Natural killer cell (primary cell): ENCODE results near the gene FOXA2. TPM values are rescaled to one million over a fixed set of nuclear protein-coding genes. Genes with fewer than 3 reads are reported as not detected.

Experiments used
- ATAC-seq, 3 donors: fragments of 150-1000 bp in 2 of 3; fragments of 200-7000 bp in 1 of 3; cut with Tn5 transposase; 1 replicate in 1 of 3; 2 replicates in 2 of 3; pipeline ENCODE4 v1.10.0; 2021; ENCODE audit warnings: mild to moderate bottlenecking in 2 of 3, moderate library complexity in 2 of 3
- DNase-seq, 2 donors: peaks; one replicate each; pipeline versions ENCODE4 v3.0.0 to v3.0.0-alpha.2; 2013 to 2021; ENCODE audit warnings: mixed read lengths in 1 of 2
- H3K27ac ChIP-seq: one replicate; pipeline ENCODE4 v1.5.1; 2013; ENCODE audit warnings: mild to moderate bottlenecking, low read length
- H3K27me3 ChIP-seq: one replicate; pipeline ENCODE4 v1.6.1; 2013; ENCODE audit warnings: low read length; ENCODE audit not compliant: control insufficient read depth, insufficient read depth
- H3K36me3 ChIP-seq: one replicate; pipeline ENCODE4 v1.6.1; 2013; ENCODE audit warnings: low read length; ENCODE audit not compliant: control insufficient read depth, insufficient read depth
- H3K4me1 ChIP-seq: one replicate; pipeline ENCODE4 v1.6.1; 2013; ENCODE audit warnings: low read length; ENCODE audit not compliant: control insufficient read depth, insufficient read depth
- H3K4me3 ChIP-seq: one replicate; pipeline ENCODE4 v1.5.1; 2013; ENCODE audit warnings: low read length
- H3K9me3 ChIP-seq: one replicate; pipeline ENCODE4 v1.6.1; 2013; ENCODE audit warnings: low read length; ENCODE audit not compliant: control insufficient read depth, insufficient read depth
- H3K27ac Mint-ChIP-seq, 2 donors: one replicate each; pipeline ENCODE4 v1.8.0; 2022; ENCODE audit warnings: mild to moderate bottlenecking in 2 of 2, mixed read lengths in 2 of 2, moderate library complexity in 1 of 2
- H3K27me3 Mint-ChIP-seq, 2 donors: one replicate each; pipeline ENCODE4 v1.8.0; 2022; ENCODE audit warnings: low read depth in 2 of 2, mixed read lengths in 2 of 2
- H3K36me3 Mint-ChIP-seq: one replicate; pipeline ENCODE4 v1.8.0; 2022; ENCODE audit warnings: mixed read lengths
- H3K4me1 Mint-ChIP-seq, 2 donors: one replicate each; pipeline ENCODE4 v1.8.0; 2022; ENCODE audit warnings: mixed read lengths in 2 of 2
- H3K4me3 Mint-ChIP-seq: one replicate; pipeline ENCODE4 v1.8.0; 2022; ENCODE audit warnings: mild to moderate bottlenecking, moderate library complexity, mixed read lengths
- H3K9me3 Mint-ChIP-seq, 2 donors: one replicate each; pipeline ENCODE4 v1.8.0; 2022; ENCODE audit warnings: mixed read lengths in 2 of 2
- CTCF ChIP-seq: fragments of 200-600 bp; IDR thresholded peaks from one replicate; pipeline ENCODE4 v1.8.0; 2022; ENCODE audit warnings: antibody characterized with exemption
- WGBS: methylation state at CpG from one replicate; pipeline ENCODE4 v1.1.7; 2013; ENCODE audit warnings: missing lambda C conversion rate; ENCODE audit not compliant: insufficient coverage; 5-methylcytosine and 5-hydroxymethylcytosine counted together
- intact Hi-C: fragments of 100-400 bp; cut with micrococcal nuclease; formaldehyde crosslinking; loops from one replicate; pipeline ENCODE4 v1.14.2; 2022
- total RNA-seq, 4 donors: library from RNA; stranded (reverse); fragments of 120-200 nt in 1 of 4; gene quantifications; one replicate each; pipeline versions ENCODE4 v1.2.3 to v1.2.4, GENCODE V29; 2013 to 2022

Gene FOXA2
- total RNA-seq, 3 donors from 2014 or later (not counting 1 experiment from before 2014, with no cell fraction given), result not detected

DNA sequence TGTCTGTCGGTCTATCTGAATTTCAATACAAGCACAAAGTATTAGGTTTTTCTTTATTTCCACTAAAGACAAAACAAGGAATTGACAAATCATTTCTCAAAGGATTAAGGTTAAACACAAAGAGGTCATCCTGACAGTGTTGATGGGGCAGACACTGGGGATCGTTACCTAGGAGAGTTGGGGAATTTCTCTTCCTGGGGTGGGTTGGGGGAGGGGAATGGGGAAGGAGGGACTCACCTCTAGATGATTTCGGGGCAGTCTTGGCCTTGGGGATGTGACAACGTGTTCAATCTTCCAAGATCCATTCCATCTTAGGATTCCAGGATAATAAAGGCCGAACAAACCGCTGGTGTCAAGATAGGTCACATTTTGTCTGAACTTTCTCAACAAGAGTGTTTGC is 35.4 kb upstream of the FOXA2 start:
- no peak for TF ChIP-seq CTCF
- Mint-ChIP-seq H3K9me3 (no peaks in the 10 kb centered on the region), H3K4me1 (no peaks in the 10 kb centered on the region), H3K27me3 (peaks cover 6 to 12% of the 10 kb centered on the region in 2 donors), H3K27ac (no peak overlapping the region), H3K36me3 (no peaks in the 10 kb centered on the region), H3K4me3 (no peak overlapping the region)
- ATAC-seq (no peak), DNase-seq (no peak)
- Histone ChIP-seq H3K4me1 (no peaks in the 10 kb centered on the region), H3K36me3 (no peaks in the 10 kb centered on the region), H3K27ac (no peak overlapping the region), H3K9me3 (no peaks in the 10 kb centered on the region), H3K4me3 (no peak overlapping the region), H3K27me3 (no peaks in the 10 kb centered on the region)
- intact Hi-C loops, result no loop called here
- WGBS, result 73% methylated on average over 5 of the region's 6 CpGs

DNA sequence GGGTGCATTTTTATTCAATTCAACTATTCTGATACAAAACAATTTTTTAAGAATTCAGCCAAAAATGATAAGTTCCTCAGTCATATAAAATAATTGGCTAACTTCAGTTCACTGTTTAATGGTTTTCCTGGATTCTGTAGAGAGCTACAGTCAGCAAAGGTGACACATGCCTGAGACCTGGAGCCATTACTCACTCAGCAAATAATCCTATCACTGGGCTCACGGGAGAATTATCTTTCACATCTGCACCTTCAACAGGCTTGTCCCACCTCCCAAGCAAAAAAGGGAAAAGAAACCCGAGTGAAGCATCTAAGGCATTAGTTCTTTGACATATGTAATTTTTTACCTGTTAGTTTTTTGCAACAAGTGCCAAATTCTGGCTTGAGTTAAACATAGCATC is 34.9 kb upstream of the FOXA2 start:
- Mint-ChIP-seq H3K27me3 (peaks cover 9 to 17% of the 10 kb centered on the region in 2 donors), H3K4me1 (no peaks in the 10 kb centered on the region), H3K9me3 (no peaks in the 10 kb centered on the region), H3K36me3 (no peaks in the 10 kb centered on the region), H3K27ac (no peak overlapping the region), H3K4me3 (no peak overlapping the region)
- H3K9me3 ChIP-seq, result no peaks in the 10 kb centered on the region
- H3K27me3 ChIP-seq, result no peaks in the 10 kb centered on the region
- H3K27ac ChIP-seq, result no peak overlapping the region
- H3K4me3 ChIP-seq, result no peak overlapping the region
- H3K36me3 ChIP-seq, result no peaks in the 10 kb centered on the region
- H3K4me1 ChIP-seq, result no peaks in the 10 kb centered on the region
- DNase-seq (no peak), ATAC-seq (no peak)
- TF ChIP-seq CTCF, result no peak
- 89% methylated on average over 2 of the region's 2 CpGs for WGBS
- intact Hi-C loops, result no loop called here

GRCh38 chr20:22617160-22617559 is 32.8 kb upstream of the FOXA2 start:
- Histone ChIP-seq H3K36me3 (no peaks in the 10 kb centered on the region), H3K9me3 (no peaks in the 10 kb centered on the region), H3K27me3 (no peaks in the 10 kb centered on the region), H3K27ac (no peak overlapping the region), H3K4me3 (no peak overlapping the region), H3K4me1 (no peaks in the 10 kb centered on the region)
- no peak for ATAC-seq
- TF ChIP-seq CTCF, result no peak
- Mint-ChIP-seq H3K4me3 (no peak overlapping the region), H3K4me1 (no peaks in the 10 kb centered on the region), H3K9me3 (no peaks in the 10 kb centered on the region), H3K27ac (no peak overlapping the region), H3K36me3 (no peaks in the 10 kb centered on the region), H3K27me3 (peaks cover 14 to 27% of the 10 kb centered on the region in 2 donors)
- 94% methylated on average over 3 of the region's 3 CpGs for WGBS
- no peak for DNase-seq
- intact Hi-C loops, result no loop called here

DNA sequence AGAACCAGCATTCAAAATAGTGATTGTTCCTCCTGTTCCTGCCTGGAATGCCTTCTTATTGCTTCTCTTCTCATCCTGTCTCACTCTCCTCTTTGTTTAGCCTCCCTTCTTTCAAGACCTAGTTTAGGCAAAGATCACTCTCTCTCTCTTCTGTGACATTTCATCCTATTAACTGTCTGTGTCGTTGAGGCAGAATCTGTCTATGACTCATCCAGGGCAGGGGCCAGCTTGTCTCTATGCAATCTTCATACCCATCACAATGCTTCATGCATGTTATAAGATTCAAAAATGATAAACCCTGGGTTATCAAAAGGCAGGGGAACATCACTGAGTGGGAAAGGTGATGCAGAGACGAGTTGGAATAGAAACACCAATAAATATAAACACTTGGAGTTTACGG is 32.2 kb upstream of the FOXA2 start:
- H3K27me3 Mint-ChIP-seq, result peaks cover 14 to 27% of the 10 kb centered on the region in 2 donors
- Histone ChIP-seq H3K4me1 (no peaks in the 10 kb centered on the region), H3K36me3 (no peaks in the 10 kb centered on the region), H3K4me3 (no peak overlapping the region), H3K27me3 (no peaks in the 10 kb centered on the region), H3K9me3 (no peaks in the 10 kb centered on the region), H3K27ac (no peak overlapping the region)
- DNase-seq, result no peak
- WGBS, result 75% methylated on average over 1 of the region's 3 CpGs
- no peak overlapping the region for H3K4me3 Mint-ChIP-seq
- no peak overlapping the region for H3K27ac Mint-ChIP-seq
- H3K4me1 Mint-ChIP-seq, result no peaks in the 10 kb centered on the region
- no peaks in the 10 kb centered on the region for H3K36me3 Mint-ChIP-seq
- intact Hi-C loops, result no loop called here
- no peaks in the 10 kb centered on the region for H3K9me3 Mint-ChIP-seq
- no peak for TF ChIP-seq CTCF
- ATAC-seq, result no peak
